Esophagus muscularis mucosa (tissue), 4 donors: ENCODE data around the gene TPD52L2. TPM values are rescaled to one million over a fixed set of nuclear protein-coding genes. Genes with fewer than 3 reads are reported as not detected.

ENCODE experiments used
- DNase-seq: peaks from one replicate; pipeline ENCODE4 v3.0.0-alpha.2; 2017; ENCODE audit errors: extremely low spot score
- H3K27ac ChIP-seq, 4 donors: fragments of 200-600 bp; sonication (generic); replicated peaks in 1 of 4; 1 replicate in 3 of 4; 2 replicates in 1 of 4; pipeline ENCODE4 v1.5.1; 2016 to 2019; ENCODE audit warnings: mild to moderate bottlenecking in 1 of 4
- H3K27me3 ChIP-seq, 4 donors: fragments of 200-600 bp; sonication (generic); one replicate each; pipeline versions ENCODE4 v1.5.1 to v1.6.0; 2016 to 2019
- H3K36me3 ChIP-seq, 4 donors: fragments of 200-600 bp; sonication (generic); one replicate each; pipeline ENCODE4 v1.5.1; 2016 to 2019
- H3K4me1 ChIP-seq, 4 donors: fragments of 200-600 bp; sonication (generic); one replicate each; pipeline ENCODE4 v1.5.1; 2016 to 2019
- H3K4me3 ChIP-seq, 4 donors: fragments of 200-600 bp; sonication (generic); 1 replicate in 2 of 4; 2 replicates in 2 of 4; pipeline ENCODE4 v1.5.1; 2016 to 2019; ENCODE audit warnings: mild to moderate bottlenecking in 4 of 4, moderate library complexity in 1 of 4
- H3K9me3 ChIP-seq, 4 donors: fragments of 200-600 bp; sonication (generic); 1 replicate in 3 of 4; 2 replicates in 1 of 4; pipeline ENCODE4 v1.5.1; 2016 to 2019
- CTCF ChIP-seq, 3 experiments: fragments of 200-600 bp in 2 of 3; fragments of 450-650 bp in 1 of 3; sonication (generic) in 2 of 3; IDR thresholded peaks; one replicate each; pipeline ENCODE4 v1.5.1; 2017 to 2019; ENCODE audit warnings: antibody characterized with exemption in 3 of 3, mild to moderate bottlenecking in 2 of 3, moderate library complexity in 1 of 3
- EP300 ChIP-seq: sonication (generic); formaldehyde crosslinking; IDR thresholded peaks from one replicate; pipeline ENCODE4 v1.6.1; 2017; ENCODE audit warnings: antibody characterized with exemption
- POLR2A ChIP-seq: fragments of 450-650 bp; IDR thresholded peaks from one replicate; pipeline ENCODE4 v1.6.1; 2017; ENCODE audit warnings: antibody characterized with exemption, moderate library complexity, mild to moderate bottlenecking, low read depth
- POLR2AphosphoS5 ChIP-seq, 2 donors: sonication (generic); formaldehyde crosslinking; IDR thresholded peaks; one replicate each; pipeline ENCODE4 v1.6.1; 2017; ENCODE audit warnings: antibody characterized with exemption in 2 of 2
- WGBS: methylation state at CpG from one replicate; pipeline ENCODE4 v1.1.5; 2018; 5-methylcytosine and 5-hydroxymethylcytosine counted together
- intact Hi-C: fragments of 100-400 bp; cut with DNase I; formaldehyde crosslinking; loops from one replicate; pipeline ENCODE4 v1.15.1; 2023
- total RNA-seq, 4 donors: library from RNA; depleted of rRNA; stranded (reverse); fragments of >200 nt; gene quantifications; one replicate each; pipeline versions ENCODE4 v1.1.0 to v1.2.1, GENCODE V29; 2016

The TPD52L2 gene
- total RNA-seq, 4 donors from 2014 or later = 110 to 162 (median 134) TPM

GRCh38 chr20:63830841-63831588 is 34.1 kb upstream of the TPD52L2 start, which contains the start of gene ZBTB46:
Gene ZBTB46, minus strand, starts transcription at chr20:63831264. Its CDS starts 40,507 bp downstream, at chr20:63790757.
- TF ChIP-seq CTCF (IDR thresholded peaks at IDR 0.05) (no peak), POLR2A (no peak), EP300 (no peak), POLR2AphosphoS5 (IDR thresholded peaks at IDR 0.05) (no peak)
- DNase-seq = no peak
- intact Hi-C loops = loop anchor here (2.0 kb wide), 1 partner anchor 32 kb away; no protein-coding TSS in a partner anchor
- Histone ChIP-seq H3K36me3 (no peaks in the 10 kb centered on the region), H3K4me3 (peak within 1 kb of the TSS; percentile 74 to 91 (median 76)), H3K4me1 (peaks cover 43 to 72% (median 64%) of the 10 kb centered on the region in 4 donors), H3K27me3 (peaks cover 0 to 36% (median 0%) of the 10 kb centered on the region in 4 donors), H3K9me3 (no peaks in the 10 kb centered on the region), H3K27ac (peak within 1 kb of the TSS; percentile 72 to 82 (median 80))
- WGBS = 3% methylated on average over 6 of the region's 147 CpGs

- TF ChIP-seq POLR2A (no peak), CTCF (IDR thresholded peaks at IDR 0.05) (no peak), EP300 (no peak), POLR2AphosphoS5 (IDR thresholded peaks at IDR 0.05) (no peak)
- H3K27me3 ChIP-seq = peaks cover 0 to 36% (median 0%) of the 10 kb centered on the region in 4 donors
- intact Hi-C loops = loop anchor here (2.0 kb wide), 1 partner anchor 31 kb away; no protein-coding TSS in a partner anchor
- peak overlapping the region; percentile 70 to 81 (median 78) for H3K27ac ChIP-seq
- no CpG with 5 or more reads among the region's 55 CpGs for WGBS
- H3K36me3 ChIP-seq = no peaks in the 10 kb centered on the region
- peak overlapping the region; percentile 62 to 91 (median 64) for H3K4me3 ChIP-seq
- peaks cover 41 to 72% (median 64%) of the 10 kb centered on the region in 4 donors for H3K4me1 ChIP-seq
- no peaks in the 10 kb centered on the region for H3K9me3 ChIP-seq
- no peak for DNase-seq
Observed at GRCh38 chr20:63831646-63831992, 33.5 kb upstream of the TPD52L2 start.

DNA sequence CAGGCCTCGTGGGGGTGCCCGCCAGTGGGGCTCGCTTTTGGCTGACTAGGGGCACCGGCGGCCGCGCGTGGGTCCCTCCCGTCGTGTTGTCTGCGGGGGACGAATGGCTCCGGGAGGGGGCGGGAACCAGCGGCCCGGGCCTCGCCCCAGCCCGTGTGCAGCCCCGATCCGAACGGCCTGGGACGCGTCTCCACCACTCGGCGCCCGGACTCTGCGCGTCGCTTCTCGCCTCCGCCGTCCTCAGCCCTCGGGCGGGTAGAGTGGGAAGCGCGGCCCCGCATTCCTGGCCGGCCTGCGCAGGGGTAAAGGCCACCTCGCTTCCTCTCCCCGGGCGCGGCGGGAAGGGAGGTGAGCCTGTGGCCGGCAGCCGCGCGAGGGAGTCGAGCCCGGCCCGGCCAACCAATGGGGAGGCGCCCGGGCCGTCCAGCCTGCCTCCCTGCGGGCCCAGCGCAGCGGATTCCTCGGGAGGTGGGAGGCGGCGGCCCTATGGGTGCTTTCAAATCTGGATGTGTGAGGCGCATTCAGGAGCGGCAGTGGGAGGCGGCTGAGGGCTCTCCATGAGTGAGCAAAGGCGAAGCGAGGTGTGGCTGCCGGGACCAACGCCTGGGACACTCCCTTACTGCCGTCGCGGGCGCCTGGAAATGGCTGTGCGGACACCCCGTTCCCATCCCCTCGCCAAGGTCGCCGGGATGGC is 32.9 kb upstream of the TPD52L2 start:
- peak overlapping the region; percentile 62 to 91 (median 64) for H3K4me3 ChIP-seq
- no peaks in the 10 kb centered on the region for H3K9me3 ChIP-seq
- intact Hi-C loops = loop anchor here (2.0 kb wide), 1 partner anchor 31 kb away; no protein-coding TSS in a partner anchor
- no peaks in the 10 kb centered on the region for H3K36me3 ChIP-seq
- 13% methylated on average over 59 of the region's 76 CpGs for WGBS
- TF ChIP-seq POLR2A (no peak), POLR2AphosphoS5 (IDR thresholded peaks at IDR 0.05) (peak; percentile 14 to 47)
- H3K4me1 ChIP-seq = peaks cover 38 to 72% (median 61%) of the 10 kb centered on the region in 4 donors
- H3K27ac ChIP-seq = peak overlapping the region; percentile 70 to 81 (median 78)
- no peak for DNase-seq
- H3K27me3 ChIP-seq = peaks cover 0 to 31% (median 0%) of the 10 kb centered on the region in 4 donors

DNA sequence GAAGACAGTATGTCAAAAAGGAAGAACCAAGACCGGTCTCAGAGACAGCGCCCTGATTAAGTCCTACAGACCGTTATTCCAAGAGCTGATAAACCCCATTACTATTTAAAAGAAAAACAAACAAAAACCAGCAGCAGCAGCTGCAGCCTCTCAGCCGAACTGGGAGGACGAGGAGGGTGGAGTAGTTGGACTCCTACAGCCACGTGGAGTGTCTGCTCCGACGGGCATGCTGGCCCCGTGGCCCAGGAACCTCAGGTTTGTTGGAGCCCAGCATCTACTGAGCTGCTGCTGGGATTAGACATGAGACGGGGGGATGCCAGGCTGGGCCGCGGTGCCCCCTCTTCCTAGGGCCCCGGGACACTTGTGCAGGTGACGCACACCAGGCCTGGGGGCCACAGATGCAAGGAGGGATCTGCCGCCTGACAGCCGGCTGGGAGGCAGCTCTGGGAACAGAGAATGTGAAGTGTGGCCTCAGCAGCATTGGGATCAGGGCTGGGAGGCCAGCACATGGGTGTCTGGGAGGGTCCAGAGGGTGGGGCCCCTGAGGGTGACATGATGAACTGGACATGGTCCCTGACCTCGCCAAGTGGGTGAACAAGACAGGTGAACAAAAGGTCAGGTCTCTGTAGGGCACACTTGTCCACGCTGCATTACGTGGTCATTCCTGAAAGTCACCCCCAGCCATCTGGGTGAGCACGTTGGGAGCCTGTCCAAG is 31.1 kb upstream of the TPD52L2 start:
- H3K4me1 ChIP-seq = peaks cover 35 to 59% (median 54%) of the 10 kb centered on the region in 4 donors
- no peaks in the 10 kb centered on the region for H3K36me3 ChIP-seq
- WGBS = 71% methylated on average over 15 of the region's 20 CpGs
- H3K27me3 ChIP-seq = peaks cover 0 to 25% (median 0%) of the 10 kb centered on the region in 4 donors
- DNase-seq = no peak
- TF ChIP-seq POLR2A (no peak), CTCF (IDR thresholded peaks at IDR 0.05) (no peak), EP300 (no peak), POLR2AphosphoS5 (IDR thresholded peaks at IDR 0.05) (no peak)
- intact Hi-C loops = no loop called here
- H3K9me3 ChIP-seq = no peaks in the 10 kb centered on the region
- no peak overlapping the region for H3K4me3 ChIP-seq
- peak overlapping the region; percentile 68 to 76 (median 71) for H3K27ac ChIP-seq
